ENCODE measurements around the gene C5AR2.
"Not testable (repeated sequence)": the region's sequence is repeated elsewhere in the genome, so short reads cannot be mapped to it uniquely, and the experiment has no call there.

Gene C5AR2

DNA sequence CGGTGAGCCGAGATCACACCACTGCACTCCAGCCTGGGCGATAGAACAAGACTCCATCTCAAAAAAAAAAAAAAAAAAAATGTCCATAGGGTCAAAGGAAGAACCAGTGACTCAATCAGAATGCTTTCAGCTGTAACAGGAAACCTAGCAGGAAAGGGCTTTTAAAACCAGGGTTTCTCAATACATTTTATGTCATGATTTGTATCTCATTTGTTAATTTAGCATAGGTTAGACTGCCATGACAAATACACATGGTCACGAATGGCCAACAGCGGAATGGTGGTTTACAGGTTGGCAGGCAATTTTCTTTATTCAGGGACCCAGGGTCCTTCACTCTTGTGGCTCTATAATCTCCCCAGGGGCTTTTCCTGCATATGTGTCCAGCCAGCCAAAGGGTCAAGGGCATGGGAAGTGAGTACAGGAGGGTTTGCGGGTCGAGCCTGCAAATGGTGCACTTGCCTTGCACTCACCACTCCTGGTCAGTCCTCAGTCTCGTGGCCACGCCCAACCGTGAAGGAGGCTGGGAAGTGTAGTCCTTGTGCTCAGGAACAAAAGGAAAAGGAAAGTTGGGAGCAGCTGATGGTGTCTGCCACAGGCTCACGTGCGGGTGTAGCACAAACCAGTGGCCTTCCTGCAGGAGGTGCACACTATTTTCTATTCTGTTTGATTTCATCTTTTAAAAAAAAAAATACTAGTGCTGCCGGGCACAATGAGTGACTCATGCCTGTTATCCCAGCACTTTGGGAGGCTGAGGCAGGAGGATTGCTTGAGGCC is 32.0 kb downstream of the C5AR2 start:
- DNase-seq (ENCODE audit: low read depth) = no peak

DNA sequence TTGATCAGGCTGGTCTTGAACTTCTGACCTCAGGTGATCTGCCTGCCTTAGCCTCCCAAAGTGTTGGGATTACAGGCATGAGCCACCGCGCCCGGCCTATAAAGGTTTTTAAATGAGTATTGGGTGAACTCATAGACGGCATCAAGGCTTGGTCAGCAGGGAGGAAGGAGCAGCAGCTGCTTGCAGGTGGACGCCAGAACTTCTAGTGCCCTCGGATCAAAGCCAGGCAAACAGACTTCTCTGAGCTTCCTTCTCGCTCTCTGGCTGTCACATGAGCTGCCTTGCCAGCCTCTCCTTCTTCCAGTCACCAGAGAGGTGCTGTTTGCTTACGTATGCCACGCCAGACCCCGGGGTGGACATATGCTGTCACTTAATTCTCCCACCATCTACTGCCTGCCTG is 33.5 kb downstream of the C5AR2 start:
- not testable (repeated sequence) for DNase-seq (ENCODE audit: low read depth)

DNA sequence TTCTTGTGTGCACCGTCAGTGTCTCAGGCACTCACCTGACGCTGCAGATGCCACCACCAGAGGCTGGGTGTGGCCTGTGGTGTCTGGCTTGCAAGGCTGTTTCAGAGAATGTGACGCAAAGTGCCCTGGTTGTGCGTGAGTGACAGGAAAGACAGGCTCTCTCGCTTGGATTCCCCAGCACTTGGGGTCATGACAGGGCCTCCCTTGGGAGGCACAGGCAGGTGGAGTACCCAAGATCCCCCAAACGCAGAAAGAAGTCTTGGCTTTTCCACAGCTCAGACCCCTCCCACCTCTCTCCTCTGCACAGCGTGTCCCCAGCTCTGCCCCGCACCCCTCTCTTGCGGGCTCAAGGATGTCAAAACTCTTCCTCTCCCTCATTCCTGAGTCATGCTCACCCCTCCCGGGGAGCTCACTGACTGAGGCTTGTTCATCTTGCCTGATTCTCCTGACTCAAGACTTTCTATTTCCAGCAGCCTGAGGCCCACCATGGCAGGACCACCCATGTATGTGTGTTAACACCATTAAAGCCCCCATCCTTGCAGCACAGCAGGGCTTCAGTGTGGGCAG is 38.2 kb downstream of the C5AR2 start:
- no peak for DNase-seq (ENCODE audit: low read depth)

DNA sequence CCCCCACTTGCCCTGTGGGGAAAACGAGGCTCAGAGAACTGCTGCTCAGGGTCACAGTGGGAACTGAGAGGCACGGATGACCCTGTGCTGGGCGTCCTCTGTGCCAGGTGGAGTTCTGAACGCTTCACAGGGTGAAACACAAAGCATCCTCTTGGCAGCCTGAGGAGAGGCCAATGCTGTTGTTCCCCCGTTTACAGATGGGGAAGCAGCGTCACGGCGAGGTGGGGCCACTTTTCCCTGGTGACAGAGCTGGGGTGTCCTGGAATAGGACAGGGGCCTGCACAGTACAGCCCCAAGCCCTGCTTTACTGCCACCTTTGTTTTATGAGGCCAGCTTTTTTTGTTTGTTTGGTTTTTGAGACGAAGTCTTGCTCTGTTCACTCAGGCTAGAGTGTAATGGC is 39.3 kb downstream of the C5AR2 start:
- DNase-seq (ENCODE audit: low read depth) = no peak

GRCh38 chr19:47372603-47373002 is 40.6 kb downstream of the C5AR2 start:
- DNase-seq (ENCODE audit: low read depth) = no peak

GRCh38 chr19:47373246-47374240 is 41.6 kb downstream of the C5AR2 start:
- DNase-seq (ENCODE audit: low read depth) = no peak

DNA sequence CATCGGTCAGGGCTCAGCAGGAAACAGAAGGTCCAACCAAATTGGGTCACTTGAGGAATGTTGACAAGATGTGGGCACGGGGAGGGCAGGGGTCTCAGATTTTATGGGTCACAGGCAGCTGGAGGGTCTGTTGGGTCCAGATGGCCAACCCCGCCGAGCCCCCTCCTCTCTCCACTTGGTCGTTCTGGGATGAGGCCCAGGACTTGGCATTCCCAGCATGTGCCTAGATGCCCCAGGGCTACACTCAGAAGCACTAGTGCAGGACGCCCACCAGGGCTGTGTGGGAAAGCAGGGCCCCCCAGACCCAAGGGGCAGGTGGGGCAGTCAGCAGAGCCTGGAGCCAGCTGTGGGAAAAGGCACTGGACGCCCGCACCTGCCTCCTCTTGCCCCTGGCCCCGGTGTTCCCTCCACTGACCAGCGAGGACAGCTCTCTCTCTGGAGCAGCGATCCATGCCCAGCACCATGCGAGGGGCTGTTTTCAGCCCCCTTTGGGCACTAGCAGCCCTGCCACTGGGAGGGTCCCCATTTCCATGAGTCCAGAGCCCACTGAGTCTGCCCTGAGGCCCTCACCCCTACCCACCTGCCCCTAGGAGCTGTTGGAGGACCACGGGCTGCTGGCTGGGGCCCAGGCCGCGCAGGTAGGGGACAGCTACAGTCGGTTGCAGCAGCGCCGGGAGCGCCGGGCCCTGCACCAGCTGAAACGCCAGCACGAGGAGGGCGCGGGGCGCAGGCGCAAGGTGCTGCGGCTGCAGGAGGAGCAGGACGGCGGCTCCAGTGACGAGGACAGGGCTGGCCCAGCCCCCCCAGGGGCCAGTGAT is 43.1 kb downstream of the C5AR2 start:
- DNase-seq (ENCODE audit: low read depth) = no peak

- DNase-seq (ENCODE audit: low read depth) = no peak
These were observed 44.0 kb downstream of the C5AR2 start for GRCh38 chr19:47375694-47376588.

DNA sequence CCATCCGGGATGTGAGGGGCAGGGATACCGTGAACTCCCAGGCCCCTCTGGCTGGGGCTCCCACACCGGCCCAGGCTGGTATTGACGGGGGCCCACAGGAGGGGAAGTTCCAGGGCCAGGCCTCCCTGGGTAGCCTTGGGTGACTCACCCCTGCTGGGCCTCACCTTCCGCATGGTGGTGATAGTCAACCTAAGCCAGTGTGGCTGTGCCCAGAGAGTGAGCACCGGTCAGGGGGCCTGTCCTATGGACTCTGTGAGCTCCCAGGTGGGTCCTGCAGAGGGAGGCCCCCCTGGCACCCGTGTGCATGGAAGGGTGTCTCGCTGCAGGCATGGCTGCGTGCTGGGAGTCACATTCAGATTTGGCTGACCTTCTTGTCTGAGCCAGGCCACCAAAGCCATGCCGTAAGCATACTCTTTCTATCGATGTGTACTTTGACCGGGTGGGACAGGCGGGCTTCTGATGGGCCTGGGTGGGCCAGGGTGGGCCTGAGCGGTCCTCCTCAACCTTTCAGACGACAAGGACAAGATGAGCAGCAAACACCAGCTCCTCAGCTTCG is 44.7 kb downstream of the C5AR2 start:
- no peak for DNase-seq (ENCODE audit: low read depth)

DNA sequence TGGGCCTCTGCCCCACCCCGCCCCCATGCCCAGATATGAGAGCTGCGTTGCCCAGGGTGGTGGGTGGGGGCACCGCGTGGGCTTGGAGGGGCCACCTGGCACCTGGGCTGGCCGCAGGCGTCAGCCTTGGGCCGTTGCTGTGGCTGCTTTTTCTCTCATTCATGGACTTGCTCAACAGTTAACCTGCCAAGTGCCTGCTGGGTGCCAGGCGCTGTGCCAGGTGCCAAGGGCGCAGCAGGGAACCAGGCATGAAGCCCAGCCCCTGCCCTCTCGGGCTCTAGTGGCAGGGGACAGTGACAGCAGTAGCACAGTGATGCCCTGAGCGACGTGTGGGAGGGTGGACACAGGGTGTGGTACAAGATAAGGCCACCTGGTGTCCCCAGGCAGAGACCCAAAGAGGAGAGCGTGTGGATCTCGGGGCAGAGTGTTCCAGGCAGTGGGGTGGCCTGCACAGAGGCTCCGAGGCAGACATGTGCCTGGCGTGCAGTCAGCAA is 45.3 kb downstream of the C5AR2 start:
- no peak for DNase-seq (ENCODE audit: low read depth)

GRCh38 chr19:47377801-47378200 is 45.8 kb downstream of the C5AR2 start:
- DNase-seq (ENCODE audit: low read depth) = no peak

DNA sequence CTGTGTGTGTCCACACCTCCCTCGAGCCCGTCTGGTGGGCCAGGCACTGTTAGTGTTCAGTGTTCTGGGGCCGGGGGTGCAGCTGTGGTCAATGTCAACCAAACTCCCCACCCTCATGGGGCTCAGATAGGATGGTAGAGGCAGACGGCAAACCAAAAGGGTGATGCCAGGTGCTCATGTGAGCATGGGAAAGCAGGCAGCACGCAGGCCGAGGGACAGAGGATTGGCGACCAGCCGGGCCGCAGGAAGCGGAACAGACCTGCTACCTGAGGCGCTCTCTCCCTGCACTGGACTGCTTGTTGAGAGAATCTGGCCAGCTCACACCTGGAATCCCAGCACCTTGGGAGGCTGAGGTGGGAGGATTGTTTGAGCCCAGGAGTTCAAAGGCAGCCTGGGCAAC is 46.3 kb downstream of the C5AR2 start:
- no peak for DNase-seq (ENCODE audit: low read depth)

GRCh38 chr19:47379381-47379938 is 47.5 kb downstream of the C5AR2 start:
- no peak for DNase-seq (ENCODE audit: low read depth)

DNA sequence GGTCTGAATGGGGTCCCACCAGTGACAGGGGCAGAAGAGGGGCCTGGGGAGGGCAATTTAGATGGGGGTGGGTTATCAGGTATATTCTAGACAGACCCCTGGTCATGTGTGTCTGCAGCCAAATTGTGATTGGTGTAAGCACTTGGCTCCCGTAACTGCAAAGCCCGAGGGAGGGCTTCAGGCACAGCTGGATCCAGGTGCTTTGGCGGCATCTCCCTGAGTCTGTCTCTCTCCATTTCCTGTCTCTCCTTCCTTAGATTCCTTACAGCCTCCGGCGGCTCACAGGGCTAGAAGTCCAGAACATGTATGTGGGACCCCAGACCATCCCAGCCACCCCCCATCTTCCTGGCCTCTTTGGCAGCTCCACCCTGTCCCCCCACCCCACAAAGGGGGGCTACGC is 48.6 kb downstream of the C5AR2 start:
- no peak for DNase-seq (ENCODE audit: low read depth)

DNA sequence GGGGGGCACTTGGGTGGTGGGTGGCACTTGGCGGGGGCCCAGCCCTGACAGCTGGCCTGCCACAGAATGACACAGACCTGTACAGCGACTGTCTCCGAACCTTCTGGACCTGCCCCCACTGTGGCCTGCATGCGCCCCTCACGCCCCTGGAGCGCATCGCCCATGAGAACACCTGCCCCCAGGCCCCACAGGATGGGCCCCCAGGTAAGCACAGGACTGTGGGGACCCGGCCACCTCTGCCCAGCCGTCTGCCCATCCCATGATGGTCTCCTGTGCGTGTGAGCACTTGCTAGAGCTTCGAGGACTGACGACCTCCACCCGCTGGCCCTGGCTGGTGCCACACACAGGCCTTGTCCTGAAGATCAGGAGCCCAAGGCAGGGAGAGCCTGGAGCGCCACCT is 49.1 kb downstream of the C5AR2 start:
- no peak for DNase-seq (ENCODE audit: low read depth)

GRCh38 chr19:47381653-47382279 is 49.8 kb downstream of the C5AR2 start:
- DNase-seq (ENCODE audit: low read depth) = no peak

GRCh38 chr19:47383890-47384289 is 51.9 kb downstream of the C5AR2 start:
- not testable (repeated sequence) for DNase-seq (ENCODE audit: low read depth)

GRCh38 chr19:47384533-47384932 is 52.6 kb downstream of the C5AR2 start:
- not testable (repeated sequence) for DNase-seq (ENCODE audit: low read depth)

GRCh38 chr19:47386582-47386981 is 54.6 kb downstream of the C5AR2 start:
- not testable (repeated sequence) for DNase-seq (ENCODE audit: low read depth)

Data from activated gamma-delta T cell treated with anti-CD3 and anti-CD28 coated beads, Interleukin-2, amount 50 U/mL, for 16 hours (primary cell).